Astrocyte of the hippocampus (primary cell): ENCODE results near the gene NEU1.
"Not testable (repeated sequence)": the region's sequence is repeated elsewhere in the genome, so short reads cannot be mapped to it uniquely, and the experiment has no call there.

Experiments used
- DNase-seq: peaks from one replicate; pipeline ENCODE4 v3.0.0; 2011; ENCODE audit warnings: low read depth, low spot score

The NEU1 gene

GRCh38 chr6:31817929-31818511 lies 44.6 kb downstream of the NEU1 start:
- DNase-seq = not testable (repeated sequence)

GRCh38 chr6:31817133-31817928 lies 45.3 kb downstream of the NEU1 start:
- not testable (repeated sequence) for DNase-seq

GRCh38 chr6:31815025-31815838 lies 47.4 kb downstream of the NEU1 start, which contains the start of the genes HSPA1A and HSPA1L:
TSS of gene HSPA1A (plus strand) at chr6:31815543. CDS start at chr6:31815757, 214 bp downstream.
TSS of gene HSPA1L (minus strand) at chr6:31815283. CDS start at chr6:31811972, 3,311 bp downstream.
- DNase-seq = peak; percentile 98

GRCh38 chr6:31814677-31815024 lies 48.0 kb downstream of the NEU1 start:
- DNase-seq = peak; percentile 98

- no peak for DNase-seq
Measured at GRCh38 chr6:31813465-31813849, 49.2 kb downstream of the NEU1 start.

GRCh38 chr6:31811645-31812044 lies 51.0 kb downstream of the NEU1 start:
- no peak for DNase-seq

- DNase-seq = not testable (repeated sequence)
Measured at GRCh38 chr6:31808599-31808998, 54.0 kb downstream of the NEU1 start.
